Activated naive CD4-positive, alpha-beta T cell (primary cell): ENCODE data around the gene BEST2.
A peak's percentile ranks its signal among the peaks of the same experiment; 100 is the strongest.

Experiments used
- DNase-seq, 4 experiments: peaks; one replicate each; lab custom pipeline; 2025; lab: John Stamatoyannopoulos, UW

BEST2 gene

GRCh38 chr19:12800923-12801465, 49.4 kb downstream of the BEST2 start:
- no peak for DNase-seq

DNA sequence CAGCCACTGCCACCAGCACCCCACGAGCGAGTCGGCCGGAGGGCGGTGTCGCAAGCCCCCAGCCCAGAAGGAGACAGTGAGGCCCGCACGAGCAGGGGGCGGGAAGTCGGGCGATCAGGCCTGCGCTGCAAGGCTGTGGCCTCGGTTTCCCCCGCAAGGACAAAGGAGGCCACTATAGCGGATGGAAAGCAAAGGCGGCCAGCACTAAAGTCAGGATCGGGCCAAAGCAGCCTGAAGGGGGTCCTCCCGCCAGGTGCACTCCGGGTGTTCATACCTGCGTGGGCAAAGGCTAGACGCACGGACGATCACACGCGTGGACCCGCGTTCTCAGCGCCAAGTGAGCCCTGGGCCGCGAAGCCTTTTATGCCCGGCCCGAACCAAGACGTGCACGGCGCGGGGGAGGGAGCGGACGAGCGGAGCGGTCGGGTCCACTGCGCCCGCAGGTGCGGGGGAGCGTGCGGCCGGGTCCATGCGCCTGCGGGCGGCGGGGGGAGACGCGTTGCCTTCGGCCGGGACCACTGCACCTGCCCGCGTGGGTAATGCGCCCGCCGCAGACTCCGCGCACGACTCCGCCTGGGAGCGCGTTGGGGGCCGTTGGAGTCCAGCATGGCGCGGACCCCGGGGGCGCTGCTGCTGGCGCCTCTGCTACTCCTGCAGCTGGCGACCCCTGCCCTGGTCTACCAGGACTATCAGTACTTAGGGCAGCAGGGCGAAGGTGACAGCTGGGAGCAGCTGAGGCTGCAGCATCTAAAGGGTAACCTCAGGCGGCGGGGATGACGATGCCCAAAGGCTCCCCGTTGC, 50.1 kb downstream of the BEST2 start, which contains the start of the genes PRDX2 and THSD8:
PRDX2 (minus strand) TSS at position 335 of the 801 bp plus-strand sequence. CDS start 539 bp downstream, outside the sequence.
THSD8 (plus strand) TSS at position 604 of the 801 bp plus-strand sequence; CDS start at position 607, 3 bp downstream.
- DNase-seq: peak; percentile 27 to 78 (median 58)

- no peak for DNase-seq
These were observed 50.9 kb downstream of the BEST2 start for GRCh38 chr19:12802267-12803106.

GRCh38 chr19:12804051-12804450, 52.5 kb downstream of the BEST2 start:
- no peak for DNase-seq

- peak; percentile 64 to 86 (median 72) for DNase-seq
These were observed 54.9 kb downstream of the BEST2 start, which contains the start of gene RNASEH2A for GRCh38 chr19:12806242-12807081. Gene RNASEH2A (plus strand): TSS chr19:12806584. CDS start chr19:12806674, 90 bp downstream.
